Omental fat pad (tissue), 4 donors: ENCODE results near the gene BOD1. TPM values are rescaled to one million over a fixed set of nuclear protein-coding genes. Genes with fewer than 3 reads are reported as not detected.

Source experiments
- ATAC-seq: fragments of 150-250 bp; one replicate; pipeline ENCODE4 v1.9.1; 2016; ENCODE audit warnings: mild to moderate bottlenecking, moderate library complexity; ENCODE audit not compliant: low FRiP score
- DNase-seq: peaks from one replicate; pipeline ENCODE4 v3.0.0-alpha.2; 2019; ENCODE audit warnings: low spot score
- total RNA-seq, 4 donors: library from RNA; depleted of rRNA; stranded (reverse); fragments of >200 nt; gene quantifications; one replicate each; pipeline ENCODE4 v1.1.0, GENCODE V29; 2016
- TF ChIP-seq, protein P1 (sequence below), 3 donors: fragments of 450-650 bp; IDR thresholded peaks; one replicate each; pipeline ENCODE4 v1.5.1; 2016 to 2017; ENCODE audit warnings: antibody characterized with exemption in 3 of 3, mild to moderate bottlenecking in 3 of 3, moderate library complexity in 2 of 3

Gene BOD1
- total RNA-seq, 4 donors from 2014 or later: 52.9 to 63.1 (median 57.8) TPM

DNA sequence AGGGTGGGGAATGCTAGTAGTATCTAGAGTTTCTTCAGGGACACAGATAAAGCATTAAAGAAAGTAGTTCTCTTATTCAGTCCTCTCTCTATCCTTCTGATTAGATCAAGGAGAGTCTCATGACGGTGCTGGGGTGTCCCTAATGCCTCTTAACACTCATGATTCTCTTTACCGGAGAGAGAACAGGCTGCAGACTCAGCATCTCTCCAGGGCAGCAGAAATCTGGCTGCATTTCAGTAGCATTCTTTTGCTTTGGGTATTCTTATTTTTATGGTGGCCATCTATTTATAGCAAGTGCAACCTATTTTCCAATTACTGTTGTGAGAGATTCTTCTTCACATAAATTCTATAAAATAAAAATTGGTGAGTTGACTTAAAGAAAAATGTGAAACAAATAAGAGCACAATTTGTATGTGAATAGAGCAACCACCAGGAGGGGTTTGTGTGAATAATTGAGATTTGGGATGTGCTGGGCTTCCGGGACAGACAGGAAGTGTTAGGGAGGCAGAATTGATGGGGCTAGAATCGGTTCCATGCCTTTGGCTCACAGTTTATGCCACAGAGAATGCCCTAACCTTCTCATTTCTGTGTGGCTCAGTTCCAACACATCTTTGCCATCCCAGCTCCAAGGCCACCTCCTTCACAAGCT is 23.8 kb upstream of the BOD1 start:
- TF ChIP-seq, protein P1, sequence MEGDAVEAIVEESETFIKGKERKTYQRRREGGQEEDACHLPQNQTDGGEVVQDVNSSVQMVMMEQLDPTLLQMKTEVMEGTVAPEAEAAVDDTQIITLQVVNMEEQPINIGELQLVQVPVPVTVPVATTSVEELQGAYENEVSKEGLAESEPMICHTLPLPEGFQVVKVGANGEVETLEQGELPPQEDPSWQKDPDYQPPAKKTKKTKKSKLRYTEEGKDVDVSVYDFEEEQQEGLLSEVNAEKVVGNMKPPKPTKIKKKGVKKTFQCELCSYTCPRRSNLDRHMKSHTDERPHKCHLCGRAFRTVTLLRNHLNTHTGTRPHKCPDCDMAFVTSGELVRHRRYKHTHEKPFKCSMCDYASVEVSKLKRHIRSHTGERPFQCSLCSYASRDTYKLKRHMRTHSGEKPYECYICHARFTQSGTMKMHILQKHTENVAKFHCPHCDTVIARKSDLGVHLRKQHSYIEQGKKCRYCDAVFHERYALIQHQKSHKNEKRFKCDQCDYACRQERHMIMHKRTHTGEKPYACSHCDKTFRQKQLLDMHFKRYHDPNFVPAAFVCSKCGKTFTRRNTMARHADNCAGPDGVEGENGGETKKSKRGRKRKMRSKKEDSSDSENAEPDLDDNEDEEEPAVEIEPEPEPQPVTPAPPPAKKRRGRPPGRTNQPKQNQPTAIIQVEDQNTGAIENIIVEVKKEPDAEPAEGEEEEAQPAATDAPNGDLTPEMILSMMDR (IDR thresholded peaks at IDR 0.05): no peak
- no peak for ATAC-seq
- no peak for DNase-seq

DNA sequence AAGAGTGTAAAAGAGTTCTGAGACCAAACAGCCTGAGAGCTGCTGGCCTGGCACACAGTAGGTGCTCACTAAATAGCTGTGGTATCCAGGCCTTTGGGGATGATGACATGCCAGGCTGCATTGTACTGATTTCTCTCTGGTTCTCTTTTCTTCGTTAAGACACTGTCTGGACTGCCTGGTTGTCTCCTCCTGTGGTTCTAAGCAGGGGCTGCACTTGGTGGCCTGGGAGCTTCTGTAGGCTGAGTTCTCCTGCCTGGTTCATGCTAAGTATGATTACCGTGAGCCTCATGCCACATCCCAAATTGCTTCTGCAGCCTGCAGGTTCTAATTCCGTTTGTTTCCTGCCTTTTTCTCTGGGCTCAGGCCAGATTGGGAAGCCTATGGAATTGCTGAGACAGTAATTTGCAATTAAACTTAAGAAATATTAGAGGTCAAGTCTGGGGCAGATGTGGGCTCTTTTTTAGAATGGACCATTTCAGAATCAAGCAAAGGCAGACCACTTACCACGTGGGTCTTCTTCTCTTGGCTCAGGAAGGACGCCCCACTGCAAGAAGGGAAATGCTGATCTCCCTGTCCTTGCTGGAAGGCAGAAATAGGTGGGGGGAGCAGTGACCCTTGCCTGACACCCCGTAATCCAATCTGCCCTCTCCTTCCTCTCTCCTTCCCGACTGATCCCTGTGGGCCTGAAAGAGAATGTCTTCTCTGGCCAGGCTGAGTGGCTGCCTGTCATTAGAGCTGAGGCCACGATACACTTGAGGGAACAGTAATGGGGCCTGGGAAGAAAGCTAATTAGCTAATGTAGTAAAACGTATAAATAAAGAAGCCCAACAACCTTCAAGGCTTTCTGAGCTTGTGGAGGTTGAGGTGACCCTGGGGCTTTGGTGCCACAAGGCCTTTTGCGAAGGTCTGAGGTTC is 21.9 kb upstream of the BOD1 start:
- TF ChIP-seq, protein P1 (IDR thresholded peaks at IDR 0.05): no peak
- DNase-seq: no peak
- ATAC-seq: no peak

DNA sequence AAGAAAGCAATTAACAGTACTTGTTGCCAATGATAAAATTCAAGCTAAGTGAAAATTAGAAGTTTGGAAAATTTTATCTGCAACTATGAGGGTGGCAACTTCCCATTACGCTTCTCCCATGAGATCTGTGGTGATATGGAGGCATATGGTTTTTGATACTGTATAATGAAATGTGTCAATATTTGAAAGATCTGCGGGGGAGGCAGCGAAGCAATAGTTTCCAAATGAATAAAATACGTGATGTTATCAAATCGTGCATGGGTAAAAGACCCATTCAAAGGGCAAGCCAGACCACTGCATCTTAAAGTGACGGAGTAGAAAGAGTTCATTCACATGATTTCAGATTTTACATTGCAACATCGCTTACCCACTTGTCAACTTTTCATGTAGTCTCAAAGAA is 20.9 kb upstream of the BOD1 start:
- DNase-seq (no peak), ATAC-seq (no peak)
- TF ChIP-seq, protein P1 (IDR thresholded peaks at IDR 0.05): no peak

DNA sequence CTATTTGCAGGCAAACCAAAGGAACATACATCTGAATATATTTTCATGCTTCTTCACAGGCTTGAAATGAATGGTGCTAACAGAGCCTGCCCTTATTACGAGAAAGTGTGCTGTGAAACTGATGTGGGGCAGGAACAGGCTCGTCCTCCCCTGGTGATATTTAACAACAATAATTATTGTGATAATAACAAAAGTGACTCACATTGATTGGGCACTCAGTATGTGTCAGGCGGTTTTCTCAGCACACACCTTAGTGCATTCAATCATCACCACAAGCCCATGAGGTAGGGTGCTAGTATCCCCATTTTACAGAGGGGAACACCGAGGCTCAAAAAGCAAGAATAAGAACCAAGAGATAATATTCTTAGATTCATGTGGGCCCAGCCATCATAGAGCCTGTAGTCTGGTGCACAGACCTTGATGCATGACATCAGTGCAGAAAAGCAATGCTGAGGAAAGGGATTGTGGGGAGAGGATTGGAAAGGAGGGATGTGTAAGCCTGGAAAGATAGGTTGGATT is 18.1 kb upstream of the BOD1 start:
- DNase-seq: no peak
- TF ChIP-seq, protein P1 (IDR thresholded peaks at IDR 0.05): no peak
- ATAC-seq: no peak

DNA sequence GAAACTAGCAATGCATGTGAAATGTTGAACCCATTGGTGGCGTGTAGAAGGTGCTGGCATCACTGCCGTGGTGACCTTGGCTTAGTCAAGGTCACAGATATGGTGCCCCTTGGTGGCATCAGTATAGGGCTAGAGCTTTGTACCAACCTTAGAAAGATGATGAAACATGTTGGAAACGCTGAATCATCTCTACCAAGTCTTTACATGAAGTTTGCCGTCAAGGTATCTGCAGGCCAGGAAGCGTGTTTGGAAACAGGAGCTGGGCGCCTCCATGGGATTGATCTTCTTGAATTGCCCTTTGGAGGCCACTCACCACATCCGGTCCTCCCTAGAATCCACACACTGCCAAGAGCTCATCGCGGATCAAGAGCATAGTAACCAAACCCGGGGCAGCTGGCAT is 16.9 kb upstream of the BOD1 start:
- TF ChIP-seq, protein P1 (IDR thresholded peaks at IDR 0.05): no peak
- ATAC-seq (no peak), DNase-seq (no peak)

DNA sequence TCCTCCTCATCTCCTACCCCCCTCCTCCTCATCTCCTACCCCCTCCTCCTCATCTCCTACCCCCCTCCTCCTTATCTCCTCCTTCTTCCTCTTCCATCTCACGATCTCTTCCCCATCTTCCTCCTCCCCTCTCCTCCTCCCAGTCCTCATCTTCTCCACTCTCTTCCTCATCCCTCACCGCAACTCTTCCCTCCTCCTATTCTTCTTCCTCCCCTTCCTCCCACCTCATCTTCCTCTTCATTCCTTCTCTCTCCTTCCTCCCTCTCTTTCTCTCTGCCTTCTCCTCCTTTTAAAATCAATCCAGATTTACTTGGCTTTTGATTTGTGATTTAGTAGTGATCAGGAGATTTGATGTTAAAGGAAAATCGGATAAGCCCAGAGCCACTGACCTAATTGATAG is 15.0 kb upstream of the BOD1 start:
- ATAC-seq: no peak
- TF ChIP-seq, protein P1 (IDR thresholded peaks at IDR 0.05): no peak
- no peak for DNase-seq
